Medulla oblongata (tissue), 1 donor: ENCODE data around the gene ITGA4.
A peak's percentile ranks its signal among the peaks of the same experiment; 100 is the strongest.

Experiments used
- DNase-seq: peaks from one replicate; pipeline ENCODE4 v3.0.0-alpha.2; 2015; ENCODE audit errors: extremely low spot score

ITGA4 gene

DNA sequence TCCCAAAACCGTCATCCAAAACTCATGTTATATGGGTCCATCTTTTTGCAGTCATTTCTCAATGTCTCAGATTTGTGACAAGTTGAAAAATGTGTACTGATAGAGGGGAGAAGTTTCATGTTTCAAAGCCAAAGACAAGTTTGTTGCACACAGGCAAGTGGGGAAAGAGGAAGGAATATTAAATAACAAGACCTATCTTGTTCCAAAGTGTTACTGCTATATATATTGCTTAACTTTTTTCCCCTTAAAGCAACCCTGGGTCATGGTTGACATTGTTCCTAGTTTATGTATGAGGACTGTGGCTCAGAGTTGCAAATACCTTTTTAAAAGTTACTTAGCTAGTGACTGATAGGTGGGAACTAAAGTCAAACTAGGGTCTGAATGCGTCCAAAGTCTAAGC lies 1.7 kb downstream of the ITGA4 start:
- no peak for DNase-seq

DNA sequence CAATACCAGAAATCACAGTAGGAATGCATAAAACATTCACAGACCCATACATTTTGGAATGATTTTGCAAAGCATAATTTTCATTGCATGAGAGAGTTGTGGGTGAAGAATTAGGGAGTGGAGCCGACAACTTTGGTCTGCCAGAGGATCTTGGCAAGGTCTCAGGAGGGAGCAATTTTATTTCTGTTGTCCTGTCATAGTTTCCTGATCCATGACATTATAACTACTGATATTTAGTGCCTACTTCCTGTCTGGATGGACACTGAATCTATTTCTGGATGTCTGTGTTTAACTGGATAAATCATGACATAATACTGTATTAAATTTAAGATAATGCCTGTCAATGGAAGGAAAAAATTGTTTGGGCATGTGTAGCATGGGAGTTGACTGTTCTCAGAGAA lies 2.4 kb downstream of the ITGA4 start:
- no peak for DNase-seq

DNA sequence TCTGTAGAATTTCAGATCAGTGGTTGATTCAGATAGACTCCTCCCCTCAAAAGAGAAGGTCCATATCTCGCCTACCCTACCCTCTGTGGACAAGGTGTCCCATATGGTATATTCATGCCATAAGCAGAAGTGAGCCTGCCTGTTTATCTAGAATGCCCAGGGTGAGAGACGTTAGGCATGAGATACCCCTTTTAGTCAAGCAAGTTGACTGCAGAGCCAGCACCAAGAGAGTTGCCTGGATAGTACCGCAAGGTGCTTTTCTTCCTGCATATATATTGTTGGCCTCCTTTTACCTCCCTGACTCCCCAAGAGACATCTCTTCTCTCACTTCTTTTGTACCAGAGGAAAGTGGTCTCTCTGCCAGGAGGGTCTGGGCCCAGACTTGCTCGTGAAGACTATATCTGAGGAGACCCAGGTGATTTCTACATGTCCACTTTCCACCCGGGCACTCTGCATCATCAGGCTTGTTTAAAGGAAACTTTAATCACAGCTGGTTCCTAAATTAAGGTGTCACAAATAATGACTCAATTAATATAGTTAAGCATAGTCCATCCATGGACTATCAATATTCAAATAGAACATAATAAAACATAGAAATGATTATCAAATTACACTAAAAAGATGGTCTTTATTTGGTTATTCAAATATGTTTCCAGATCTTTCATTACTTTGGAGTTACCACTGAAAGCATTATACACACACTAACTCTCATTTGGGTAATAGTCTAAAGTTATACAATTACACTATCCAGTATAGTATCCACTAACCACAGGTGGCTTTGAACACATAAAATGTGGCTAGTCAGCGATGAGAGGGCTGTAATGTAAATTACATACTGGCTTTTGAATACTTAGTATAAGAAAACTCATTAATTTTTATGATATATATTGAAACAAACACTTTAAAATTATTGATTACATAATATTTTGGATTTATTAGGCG lies 4.1 kb downstream of the ITGA4 start:
- no peak for DNase-seq

- no peak for DNase-seq
Measured at GRCh38 chr2:181462033-181462432, 4.8 kb downstream of the ITGA4 start.

- no peak for DNase-seq
Measured at GRCh38 chr2:181463588-181463987, 6.4 kb downstream of the ITGA4 start.

- DNase-seq: no peak
Measured at GRCh38 chr2:181464966-181465365, 7.8 kb downstream of the ITGA4 start.

DNA sequence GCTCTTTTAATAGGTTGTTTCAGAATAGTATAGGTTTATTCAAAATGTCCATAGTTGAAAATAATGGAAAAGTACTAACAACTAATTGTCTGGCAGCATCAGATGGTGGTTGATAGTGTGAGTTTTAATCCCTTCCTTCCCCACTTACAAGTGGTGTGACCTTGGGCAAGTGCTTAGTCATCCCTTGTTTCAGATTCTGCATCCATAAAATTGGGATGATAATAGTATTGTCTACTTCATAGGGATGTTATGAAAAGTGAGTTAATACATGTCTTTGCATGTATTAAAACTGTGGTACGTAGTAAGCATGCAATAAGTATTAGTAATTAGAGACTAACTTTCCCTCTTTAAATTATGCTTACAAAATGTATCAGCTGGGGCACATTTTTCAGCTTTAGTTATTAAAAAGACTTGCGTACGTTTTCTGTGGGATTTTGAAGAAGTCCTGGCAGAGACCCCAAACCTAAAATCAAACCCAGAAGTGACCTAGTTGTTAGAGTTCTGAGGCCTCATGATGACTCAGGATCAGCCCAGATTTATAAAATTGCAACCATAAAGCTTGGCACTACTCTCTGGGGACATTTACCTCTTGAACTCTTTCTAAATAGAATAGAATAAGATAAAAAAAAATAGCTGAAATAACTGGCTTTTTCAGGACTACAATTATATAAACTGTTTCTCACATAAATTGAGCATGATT lies 8.6 kb downstream of the ITGA4 start:
- DNase-seq: no peak

GRCh38 chr2:181466661-181467576 lies 9.7 kb downstream of the ITGA4 start:
- DNase-seq: peak; percentile 61

DNA sequence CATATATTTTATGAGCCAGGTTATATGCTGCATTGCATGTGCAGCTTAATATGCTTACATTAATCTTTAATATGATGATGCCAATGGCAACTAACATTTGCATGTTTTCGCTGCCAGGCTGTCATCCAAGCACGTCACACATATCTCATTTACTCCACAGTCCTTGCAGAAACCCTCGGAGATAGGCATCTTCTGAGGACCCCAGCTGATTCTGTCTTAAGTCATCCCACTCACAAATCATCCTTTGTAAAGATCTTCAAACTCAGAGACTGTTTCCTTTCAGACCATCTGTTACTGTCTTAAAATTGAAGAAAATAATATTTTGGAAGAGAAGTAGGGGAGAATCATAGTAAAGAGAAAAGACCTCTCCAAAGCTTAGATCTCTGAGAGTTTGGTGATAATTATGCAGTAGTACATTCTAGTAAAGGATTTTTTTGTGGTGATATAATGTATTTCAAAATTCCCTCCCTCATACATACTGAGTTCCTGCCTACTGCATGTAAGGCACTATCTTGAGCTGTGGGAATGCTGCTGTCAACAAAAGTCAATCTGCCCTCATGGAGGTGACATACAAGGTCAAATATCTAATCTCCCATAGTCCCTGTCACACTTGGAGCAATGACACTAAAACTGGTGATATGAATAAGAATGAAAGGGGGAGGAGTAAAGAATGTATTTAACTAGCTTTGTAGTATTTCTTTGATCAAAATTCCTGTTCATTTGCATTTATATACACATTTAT lies 11.0 kb downstream of the ITGA4 start:
- no peak for DNase-seq

GRCh38 chr2:181468811-181469210 lies 11.6 kb downstream of the ITGA4 start:
- no peak for DNase-seq

DNA sequence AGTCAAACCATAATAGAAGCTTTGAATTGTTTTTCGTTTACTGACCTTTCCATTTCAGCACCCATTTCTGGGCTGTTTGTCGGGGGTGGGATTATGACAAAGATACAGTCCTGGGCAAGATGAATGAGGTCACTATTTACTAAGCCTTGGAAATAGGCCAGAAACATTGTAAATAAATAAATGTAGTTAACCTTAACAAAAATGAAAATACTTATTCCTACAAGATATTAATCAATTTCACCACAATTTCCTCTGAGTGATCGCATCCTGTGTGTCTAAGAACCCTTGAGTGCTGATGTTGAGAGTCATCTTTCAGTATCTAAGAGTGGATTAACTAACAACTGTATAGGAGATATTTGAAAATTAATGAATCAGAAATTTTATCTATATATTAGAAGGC lies 14.0 kb downstream of the ITGA4 start:
- DNase-seq: no peak

- DNase-seq: no peak
Measured at GRCh38 chr2:181471783-181472182, 14.6 kb downstream of the ITGA4 start.

GRCh38 chr2:181472990-181473389 lies 15.8 kb downstream of the ITGA4 start:
- DNase-seq: no peak

- no peak for DNase-seq
Measured at GRCh38 chr2:181474222-181474881, 17.2 kb downstream of the ITGA4 start.

GRCh38 chr2:181483211-181483610 lies 26.0 kb downstream of the ITGA4 start:
- DNase-seq: no peak

- DNase-seq: no peak
Measured at GRCh38 chr2:181483876-181484275, 26.7 kb downstream of the ITGA4 start.

- DNase-seq: no peak
Measured at GRCh38 chr2:181484851-181485637, 27.9 kb downstream of the ITGA4 start.

- no peak for DNase-seq
Measured at GRCh38 chr2:181485638-181485946, 28.4 kb downstream of the ITGA4 start.

GRCh38 chr2:181499231-181499630 lies 42.0 kb downstream of the ITGA4 start:
- DNase-seq: no peak

GRCh38 chr2:181500201-181500600 lies 43.0 kb downstream of the ITGA4 start:
- no peak for DNase-seq
